H9 (cell line): ENCODE measurements around the gene MTHFD1L. TPM values are rescaled to one million over a fixed set of nuclear protein-coding genes. Genes with fewer than 3 reads are reported as not detected.

Experiments
- DNase-seq: peaks from one replicate; pipeline ENCODE4 v3.0.0-alpha.2; 2017
- H2AFZ ChIP-seq: one replicate; pipeline ENCODE4 v1.6.1; 2013; ENCODE audit warnings: mild to moderate bottlenecking, low read length, control low read depth, moderate library complexity
- H2AK5ac ChIP-seq: 2 replicates; pipeline ENCODE4 v1.6.1; 2013; ENCODE audit warnings: low read length, control low read depth, mixed read lengths; ENCODE audit not compliant: insufficient read length
- H2BK120ac ChIP-seq: one replicate; pipeline ENCODE4 v1.6.1; 2013; ENCODE audit warnings: low read depth, mild to moderate bottlenecking, low read length, control low read depth, inconsistent platforms; ENCODE audit not compliant: poor library complexity, severe bottlenecking
- H2BK12ac ChIP-seq: 2 replicates; pipeline ENCODE4 v1.6.1; 2013; ENCODE audit warnings: low read length, control low read depth, mixed read lengths, low read depth; ENCODE audit not compliant: insufficient read length
- H2BK15ac ChIP-seq: 2 replicates; pipeline ENCODE4 v1.6.1; 2013; ENCODE audit warnings: low read depth, low read length, control low read depth
- H2BK20ac ChIP-seq: one replicate; pipeline ENCODE4 v1.6.1; 2013; ENCODE audit warnings: low read depth, mild to moderate bottlenecking, low read length, control low read depth, inconsistent platforms; ENCODE audit not compliant: poor library complexity, severe bottlenecking
- H2BK5ac ChIP-seq: 2 replicates; pipeline ENCODE4 v1.6.1; 2013; ENCODE audit warnings: low read length, control low read depth, mixed read lengths; ENCODE audit not compliant: insufficient read length
- H3K14ac ChIP-seq: 2 replicates; pipeline ENCODE4 v1.6.1; 2013; ENCODE audit warnings: low read length, control low read depth; ENCODE audit not compliant: insufficient read depth
- H3K18ac ChIP-seq: 2 replicates; pipeline ENCODE4 v1.6.1; 2013; ENCODE audit warnings: low read depth, mild to moderate bottlenecking, mixed read lengths, low read length, control low read depth; ENCODE audit not compliant: insufficient read length
- H3K23ac ChIP-seq: 2 replicates; pipeline ENCODE4 v1.6.1; 2013; ENCODE audit warnings: low read length, control low read depth, mixed read lengths, low read depth; ENCODE audit not compliant: insufficient read length
- H3K23me2 ChIP-seq: 2 replicates; pipeline ENCODE4 v1.6.1; 2013; ENCODE audit warnings: low read depth, mild to moderate bottlenecking, mixed read lengths, low read length, control low read depth; ENCODE audit not compliant: insufficient read length, poor library complexity, severe bottlenecking
- H3K27ac ChIP-seq: 2 replicates; pipeline ENCODE4 v1.5.1; 2013; ENCODE audit warnings: low read length, control low read depth, mixed read lengths, low read depth; ENCODE audit not compliant: insufficient read length
- H3K27me3 ChIP-seq: 2 replicates; pipeline ENCODE4 v1.6.1; 2013; ENCODE audit warnings: low read length, control low read depth, inconsistent platforms; ENCODE audit not compliant: insufficient read depth
- H3K4ac ChIP-seq: 2 replicates; pipeline ENCODE4 v1.6.1; 2013; ENCODE audit warnings: low read depth, mild to moderate bottlenecking, control low read depth, inconsistent platforms, low read length, moderate library complexity
- H3K4me1 ChIP-seq: 2 replicates; pipeline ENCODE4 v1.6.1; 2013; ENCODE audit warnings: low read length, control low read depth, inconsistent platforms; ENCODE audit not compliant: insufficient read depth
- H3K4me2 ChIP-seq: 2 replicates; pipeline ENCODE4 v1.6.1; 2013; ENCODE audit warnings: low read length, control low read depth, mixed read lengths; ENCODE audit not compliant: insufficient read length, insufficient read depth
- H3K56ac ChIP-seq: 2 replicates; pipeline ENCODE4 v1.6.1; 2013; ENCODE audit warnings: low read depth, mild to moderate bottlenecking, mixed read lengths, low read length, control low read depth; ENCODE audit not compliant: insufficient read length
- H3K79me1 ChIP-seq: 2 replicates; pipeline ENCODE4 v1.6.1; 2013; ENCODE audit warnings: low read depth, mild to moderate bottlenecking, moderate library complexity, low read length, control low read depth, inconsistent platforms; ENCODE audit not compliant: insufficient read depth, poor library complexity, severe bottlenecking
- H3K79me2 ChIP-seq: 2 replicates; pipeline ENCODE4 v1.6.1; 2013; ENCODE audit warnings: low read length, control low read depth, inconsistent platforms; ENCODE audit not compliant: insufficient read depth
- H3K9ac ChIP-seq: 2 replicates; pipeline ENCODE4 v1.6.1; 2013; ENCODE audit warnings: low read length, control low read depth, mixed read lengths; ENCODE audit not compliant: insufficient read length; ENCODE audit errors: extremely low read depth
- H3K9me3 ChIP-seq: one replicate; pipeline ENCODE4 v1.6.1; 2013; ENCODE audit warnings: low read depth, low read length, inconsistent platforms; ENCODE audit not compliant: control insufficient read depth
- H3T11ph ChIP-seq: one replicate; pipeline ENCODE4 v1.6.1; 2013; ENCODE audit warnings: mild to moderate bottlenecking, low read length, control low read depth, inconsistent platforms
- H4K20me1 ChIP-seq: one replicate; pipeline ENCODE4 v1.6.1; 2013; ENCODE audit not compliant: control insufficient read depth, insufficient read length, insufficient read depth
- H4K5ac ChIP-seq: 2 replicates; pipeline ENCODE4 v1.6.1; 2013; ENCODE audit warnings: low read depth, mild to moderate bottlenecking, mixed read lengths, low read length, control low read depth; ENCODE audit not compliant: insufficient read length
- H4K8ac ChIP-seq: replicated peaks from 2 replicates; pipeline ENCODE4 v1.6.1; 2013; ENCODE audit warnings: low read length, control low read depth, mixed read lengths, low read depth; ENCODE audit not compliant: insufficient read length
- H4K91ac ChIP-seq: 2 replicates; pipeline ENCODE4 v1.6.1; 2013; ENCODE audit warnings: low read depth, mild to moderate bottlenecking, moderate library complexity, mixed read lengths, low read length, control low read depth; ENCODE audit not compliant: insufficient read length
- H3K27ac Mint-ChIP-seq, 3 experiments: 2 replicates in 2 of 3; 3 replicates in 1 of 3; pipeline ENCODE4 v1.8.0; 2020 to 2021; ENCODE audit warnings: mixed read lengths in 3 of 3, mild to moderate bottlenecking in 1 of 3, moderate library complexity in 1 of 3
- H3K27me3 Mint-ChIP-seq: 2 replicates; pipeline ENCODE4 v1.8.0; 2021; ENCODE audit warnings: low read depth, mild to moderate bottlenecking, moderate library complexity, mixed read lengths
- H3K36me3 Mint-ChIP-seq, 3 experiments: 2 replicates in 2 of 3; 3 replicates in 1 of 3; pipeline ENCODE4 v1.8.0; 2020 to 2021; ENCODE audit warnings: low read depth in 3 of 3, mixed read lengths in 3 of 3; ENCODE audit not compliant: insufficient read depth in 1 of 3
- H3K4me1 Mint-ChIP-seq, 2 experiments: 2 replicates each; pipeline ENCODE4 v1.8.0; 2020; ENCODE audit warnings: mixed read lengths in 2 of 2
- H3K4me3 Mint-ChIP-seq, 2 experiments: 2 replicates in 1 of 2; 3 replicates in 1 of 2; pipeline ENCODE4 v1.8.0; 2020 to 2021; ENCODE audit warnings: mild to moderate bottlenecking in 2 of 2, mixed read lengths in 2 of 2, moderate library complexity in 1 of 2
- H3K9me3 Mint-ChIP-seq, 2 experiments: 2 replicates in 1 of 2; 3 replicates in 1 of 2; pipeline ENCODE4 v1.8.0; 2020; ENCODE audit warnings: mild to moderate bottlenecking in 2 of 2, mixed read lengths in 2 of 2, moderate library complexity in 1 of 2
- WGBS: extraction: QIAGEN DNeasy Blood & Tissue Kit; methylation state at CpG from one replicate; pipeline ENCODE4 v1.1.7; 2013; ENCODE audit warnings: missing lambda C conversion rate, low lambda C conversion rate, mixed read lengths; ENCODE audit not compliant: insufficient read length; ENCODE audit errors: extremely low coverage; 5-methylcytosine and 5-hydroxymethylcytosine counted together
- total RNA-seq: library from RNA; stranded (reverse); gene quantifications from 2 replicates; pipeline ENCODE4 v1.2.1, GENCODE V29; 2021
- TF ChIP-seq, protein P1 (sequence below): fragments of 200-600 bp; sonication (generic); conservative IDR thresholded peaks from 3 replicates; pipeline ENCODE4 v1.8.0; 2021; ENCODE audit warnings: antibody characterized with exemption, mild to moderate bottlenecking

The MTHFD1L gene
- total RNA-seq, 1 experiment from 2014 or later = 90.2 TPM

DNA sequence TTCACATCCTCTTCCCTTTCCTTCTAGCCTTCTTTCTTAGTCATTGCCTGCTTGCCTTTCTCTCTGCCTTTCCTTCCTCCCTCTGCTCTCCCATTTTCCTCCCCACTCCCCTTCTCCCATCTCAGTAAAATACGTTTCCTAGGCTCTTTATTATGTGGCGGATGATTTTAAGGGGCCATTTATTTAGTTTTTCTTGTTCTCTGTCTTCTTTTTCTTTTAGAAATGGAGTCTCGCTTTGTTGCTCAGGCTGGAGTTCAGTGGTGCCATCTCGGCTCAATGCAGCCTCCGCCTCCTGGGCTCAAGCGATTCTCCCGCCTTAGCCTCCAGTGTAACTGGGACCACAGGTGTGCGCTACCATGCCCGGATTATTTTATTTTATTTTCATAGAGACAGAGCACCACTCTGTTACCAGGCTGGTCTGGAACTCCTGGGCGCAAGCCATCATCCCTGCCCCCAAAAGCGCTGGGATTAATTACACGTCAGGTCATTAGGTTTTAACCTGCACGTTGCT lies 1.5 kb downstream of the MTHFD1L start:
- Histone ChIP-seq H3T11ph (no peak overlapping the region), H3K27ac (no peak overlapping the region), H2BK5ac (no peak overlapping the region), H2AFZ (no peak overlapping the region), H3K79me2 (peaks cover 22% of the 10 kb centered on the region; the same call in 1 of the 2 replicates), H2BK12ac (no peak overlapping the region), H3K18ac (peak overlapping the region; percentile 2), H3K14ac (peak overlapping the region; percentile 13; the same call in 1 of the 2 replicates), H2BK120ac (no peak overlapping the region), H3K23ac (no peak overlapping the region), H3K79me1 (peaks cover 3% of the 10 kb centered on the region), H4K91ac (no peak overlapping the region), H3K56ac (no peak overlapping the region), H3K9me3 (no peaks in the 10 kb centered on the region), H2AK5ac (no peak overlapping the region), H2BK20ac (no peak overlapping the region), H3K9ac (peak overlapping the region; percentile 70), H3K23me2 (peaks cover 3% of the 10 kb centered on the region), H3K4me1 (no peaks in the 10 kb centered on the region), H2BK15ac (no peak overlapping the region), H4K5ac (no peak overlapping the region), H4K20me1 (no peaks in the 10 kb centered on the region), H3K4me2 (peak overlapping the region; percentile 48), H4K8ac (no peak overlapping the region), H3K27me3 (no peaks in the 10 kb centered on the region), H3K4ac (no peak overlapping the region)
- DNase-seq = no peak
- TF ChIP-seq, protein P1, sequence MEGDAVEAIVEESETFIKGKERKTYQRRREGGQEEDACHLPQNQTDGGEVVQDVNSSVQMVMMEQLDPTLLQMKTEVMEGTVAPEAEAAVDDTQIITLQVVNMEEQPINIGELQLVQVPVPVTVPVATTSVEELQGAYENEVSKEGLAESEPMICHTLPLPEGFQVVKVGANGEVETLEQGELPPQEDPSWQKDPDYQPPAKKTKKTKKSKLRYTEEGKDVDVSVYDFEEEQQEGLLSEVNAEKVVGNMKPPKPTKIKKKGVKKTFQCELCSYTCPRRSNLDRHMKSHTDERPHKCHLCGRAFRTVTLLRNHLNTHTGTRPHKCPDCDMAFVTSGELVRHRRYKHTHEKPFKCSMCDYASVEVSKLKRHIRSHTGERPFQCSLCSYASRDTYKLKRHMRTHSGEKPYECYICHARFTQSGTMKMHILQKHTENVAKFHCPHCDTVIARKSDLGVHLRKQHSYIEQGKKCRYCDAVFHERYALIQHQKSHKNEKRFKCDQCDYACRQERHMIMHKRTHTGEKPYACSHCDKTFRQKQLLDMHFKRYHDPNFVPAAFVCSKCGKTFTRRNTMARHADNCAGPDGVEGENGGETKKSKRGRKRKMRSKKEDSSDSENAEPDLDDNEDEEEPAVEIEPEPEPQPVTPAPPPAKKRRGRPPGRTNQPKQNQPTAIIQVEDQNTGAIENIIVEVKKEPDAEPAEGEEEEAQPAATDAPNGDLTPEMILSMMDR = no peak
- peaks cover 2 to 13% (median 4%) of the 10 kb centered on the region in 3 experiments for H3K36me3 Mint-ChIP-seq
- no peaks in the 10 kb centered on the region for H3K9me3 Mint-ChIP-seq
- H3K27me3 Mint-ChIP-seq = peaks cover 3% of the 10 kb centered on the region
- peak overlapping the region; percentile 86 to 95 for H3K4me3 Mint-ChIP-seq
- WGBS = no CpG with 5 or more reads among the region's 13 CpGs
- H3K4me1 Mint-ChIP-seq = peaks cover 10% of the 10 kb centered on the region in 2 experiments
- peak overlapping the region; percentile 94 to 98 (median 97) for H3K27ac Mint-ChIP-seq
